ENCODE results near the gene LCK.

GRCh38 chr1:32275424-32275823, 24.4 kb downstream of the LCK start:
- TF ChIP-seq CTCF (IDR thresholded peaks at IDR 0.05; ENCODE audit: low read length) (no peak), EZH2 (optimal IDR thresholded peaks at IDR 0.05; ENCODE audit: low read depth, low read length) (no peak)

Data from MM.1S (cell line).